Loucy (cell line): ENCODE results near the gene ARMC8.

ENCODE experiments used
- H2AFZ ChIP-seq: fragments of 200-600 bp; sonication (generic); 2 replicates; pipeline ENCODE4 v1.6.0; 2016; ENCODE audit warnings: antibody characterized with exemption, mild to moderate bottlenecking, low read length, moderate library complexity
- H3F3A ChIP-seq: fragments of 200-600 bp; 2 replicates; pipeline ENCODE4 v1.6.0; 2016; ENCODE audit warnings: antibody characterized with exemption, low read depth, mild to moderate bottlenecking
- H3K27me3 ChIP-seq: fragments of 200-600 bp; sonication (generic); 2 replicates; pipeline ENCODE4 v1.6.1; 2014; ENCODE audit warnings: low read length, mild to moderate bottlenecking; ENCODE audit not compliant: insufficient read depth, poor library complexity, severe bottlenecking
- H3K36me3 ChIP-seq: fragments of 200-600 bp; sonication (generic); 2 replicates; pipeline ENCODE4 v1.6.1; 2016; ENCODE audit warnings: low read length; ENCODE audit not compliant: insufficient read depth
- H3K4me1 ChIP-seq: fragments of 200-600 bp; sonication (generic); 2 replicates; pipeline ENCODE4 v1.5.1; 2014; ENCODE audit warnings: low read length, mild to moderate bottlenecking; ENCODE audit not compliant: insufficient read depth, poor library complexity, severe bottlenecking
- H3K4me2 ChIP-seq: fragments of 200-600 bp; sonication (generic); 2 replicates; pipeline ENCODE4 v1.6.0; 2014; ENCODE audit warnings: antibody characterized with exemption, low read length, low read depth, mild to moderate bottlenecking; ENCODE audit not compliant: poor library complexity, severe bottlenecking
- H3K4me3 ChIP-seq: fragments of 200-600 bp; sonication (generic); 2 replicates; pipeline ENCODE4 v1.5.1; 2014; ENCODE audit warnings: low read length, mild to moderate bottlenecking, mixed read lengths; ENCODE audit not compliant: poor library complexity, severe bottlenecking
- H3K79me2 ChIP-seq: fragments of 200-600 bp; sonication (generic); 2 replicates; pipeline ENCODE4 v1.6.1; 2014; ENCODE audit warnings: low read length; ENCODE audit not compliant: insufficient read depth
- H3K9ac ChIP-seq: fragments of 200-600 bp; sonication (generic); 2 replicates; pipeline ENCODE4 v1.6.0; 2014; ENCODE audit warnings: mild to moderate bottlenecking, low read depth, low read length, moderate library complexity; ENCODE audit not compliant: poor library complexity, severe bottlenecking
- H3K9me2 ChIP-seq: fragments of 200-600 bp; sonication (generic); replicated peaks from 2 replicates; pipeline ENCODE4 v1.6.1; 2016; ENCODE audit warnings: low read depth, low read length, mixed read lengths
- H3K9me3 ChIP-seq: fragments of 200-600 bp; sonication (generic); 2 replicates; pipeline ENCODE4 v1.6.1; 2014; ENCODE audit warnings: mild to moderate bottlenecking, antibody characterized with exemption, low read length, low read depth; ENCODE audit not compliant: insufficient read depth
- H4K20me1 ChIP-seq: fragments of 200-600 bp; sonication (generic); 2 replicates; pipeline ENCODE4 v1.6.0; 2014; ENCODE audit warnings: antibody characterized with exemption, low read length, mild to moderate bottlenecking; ENCODE audit not compliant: insufficient read depth, poor library complexity, severe bottlenecking
- CTCF ChIP-seq: fragments of 200-600 bp; sonication (generic); conservative IDR thresholded peaks from 2 replicates; pipeline ENCODE4 v1.5.1; 2014; ENCODE audit warnings: mild to moderate bottlenecking, antibody characterized with exemption, low read length
- EZH2phosphoT487 ChIP-seq: fragments of 200-600 bp; IDR thresholded peaks from 2 replicates; pipeline ENCODE4 v1.6.1; 2018; ENCODE audit warnings: antibody characterized with exemption, mild to moderate bottlenecking, moderate library complexity, borderline replicate concordance

Gene ARMC8

GRCh38 chr3:138308783-138309182 lies 121.7 kb downstream of the ARMC8 start:
- Histone ChIP-seq H3K4me3 (no peak overlapping the region), H3F3A (no peaks in the 10 kb centered on the region), H3K36me3 (no peaks in the 10 kb centered on the region), H3K4me1 (no peaks in the 10 kb centered on the region), H3K9ac (no peak overlapping the region), H2AFZ (no peak overlapping the region), H3K9me2 (no peaks in the 10 kb centered on the region), H3K79me2 (no peaks in the 10 kb centered on the region), H3K4me2 (no peak overlapping the region), H4K20me1 (no peaks in the 10 kb centered on the region), H3K27me3 (no peaks in the 10 kb centered on the region), H3K9me3 (peaks cover 8% of the 10 kb centered on the region; the same call in 1 of the 2 replicates)
- TF ChIP-seq CTCF, result no peak
- TF ChIP-seq EZH2phosphoT487, result no peak

- H3K4me2 ChIP-seq, result no peak overlapping the region
- H3K9me2 ChIP-seq, result no peaks in the 10 kb centered on the region
- no peak overlapping the region for H2AFZ ChIP-seq
- no peaks in the 10 kb centered on the region for H3K79me2 ChIP-seq
- H3K9ac ChIP-seq, result no peak overlapping the region
- H4K20me1 ChIP-seq, result no peaks in the 10 kb centered on the region
- no peak overlapping the region for H3K4me3 ChIP-seq
- no peaks in the 10 kb centered on the region for H3F3A ChIP-seq
- no peaks in the 10 kb centered on the region for H3K4me1 ChIP-seq
- no peaks in the 10 kb centered on the region for H3K27me3 ChIP-seq
- peaks cover 8% of the 10 kb centered on the region; the same call in 1 of the 2 replicates for H3K9me3 ChIP-seq
- no peak for TF ChIP-seq CTCF
- TF ChIP-seq EZH2phosphoT487, result no peak
- H3K36me3 ChIP-seq, result no peaks in the 10 kb centered on the region
These were observed 123.4 kb downstream of the ARMC8 start for GRCh38 chr3:138310494-138310893.

- Histone ChIP-seq H2AFZ (no peak overlapping the region), H4K20me1 (no peaks in the 10 kb centered on the region), H3K79me2 (no peaks in the 10 kb centered on the region), H3K36me3 (no peaks in the 10 kb centered on the region), H3F3A (no peaks in the 10 kb centered on the region), H3K4me3 (no peak overlapping the region), H3K9ac (no peak overlapping the region), H3K4me2 (no peak overlapping the region), H3K27me3 (no peaks in the 10 kb centered on the region), H3K9me2 (no peaks in the 10 kb centered on the region), H3K9me3 (no peaks in the 10 kb centered on the region), H3K4me1 (peaks cover under 1% of the 10 kb centered on the region)
- no peak for TF ChIP-seq CTCF
- no peak for TF ChIP-seq EZH2phosphoT487
These were observed 127.7 kb downstream of the ARMC8 start for GRCh38 chr3:138314751-138315150.
